ENCODE data around the gene MPP2. TPM values are rescaled to one million over a fixed set of nuclear protein-coding genes. Genes with fewer than 3 reads are reported as not detected.

Gene MPP2
- total and polyA plus RNA-seq, 2 experiments from 2014 or later, result 4.1 to 5.1 TPM

DNA sequence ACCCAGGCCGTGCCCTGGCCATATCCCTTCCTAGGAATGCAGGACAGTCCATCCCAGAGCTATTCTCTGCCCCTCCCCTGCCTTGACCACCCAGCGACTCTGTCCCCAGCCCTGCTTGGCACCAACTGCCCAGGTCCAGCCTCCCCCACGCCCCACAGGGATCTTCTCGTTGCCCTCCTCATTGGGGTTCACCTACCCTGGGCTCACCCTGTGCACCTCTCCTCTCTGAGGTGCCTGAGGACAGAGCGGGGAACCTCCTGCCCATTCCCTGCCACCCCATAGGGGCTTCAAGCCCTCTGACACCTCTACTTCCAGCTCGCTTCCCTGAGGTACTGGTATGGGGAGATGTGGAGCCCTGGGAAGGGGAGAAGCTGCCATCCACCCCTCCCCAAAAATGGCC is 6.2 kb upstream of the MPP2 start:
- no peaks in the 10 kb centered on the region for H4K20me1 ChIP-seq (ENCODE audit: insufficient read depth)
- no peaks in the 10 kb centered on the region for H3K4me1 ChIP-seq (ENCODE audit: insufficient read depth)
- no peak for DNase-seq
- H3K9me3 ChIP-seq (ENCODE audit: low read depth), result no peaks in the 10 kb centered on the region
- H3K9ac ChIP-seq, result no peak overlapping the region
- no peak overlapping the region for H3K27ac ChIP-seq
- 69 to 80% methylated on average over 5 to 6 of the region's 6 CpGs for WGBS, 2 experiments (ENCODE audit: low coverage in 1 of 2, low lambda C conversion rate in 2 of 2, missing lambda C conversion rate in 2 of 2)
- no peaks in the 10 kb centered on the region for H3K27me3 ChIP-seq (replicated peaks; ENCODE audit: insufficient read depth)
- H3K9me2 ChIP-seq (ENCODE audit: insufficient read depth), result no peaks in the 10 kb centered on the region
- TF ChIP-seq EZH2phosphoT487 (IDR thresholded peaks at IDR 0.05; ENCODE audit: insufficient read depth, low read depth), result no peak
- no peak for TF ChIP-seq EZH2 (IDR thresholded peaks at IDR 0.05; ENCODE audit: insufficient read depth, poor library complexity, severe bottlenecking)
- H3K4me2 ChIP-seq (ENCODE audit: unreplicated experiment), result no peak overlapping the region
- H3K79me2 ChIP-seq (ENCODE audit: insufficient read depth), result no peaks in the 10 kb centered on the region
- in situ Hi-C loops (cut with MboI), result no loop called here
- peaks cover 3% of the 10 kb centered on the region; the same call in 1 of the 2 replicates for H3F3A ChIP-seq (ENCODE audit: insufficient read depth)
- no peaks in the 10 kb centered on the region for H3K36me3 ChIP-seq (ENCODE audit: low read depth)
- no peak overlapping the region for H3K4me3 ChIP-seq
- no peak overlapping the region for H2AFZ ChIP-seq

DNA sequence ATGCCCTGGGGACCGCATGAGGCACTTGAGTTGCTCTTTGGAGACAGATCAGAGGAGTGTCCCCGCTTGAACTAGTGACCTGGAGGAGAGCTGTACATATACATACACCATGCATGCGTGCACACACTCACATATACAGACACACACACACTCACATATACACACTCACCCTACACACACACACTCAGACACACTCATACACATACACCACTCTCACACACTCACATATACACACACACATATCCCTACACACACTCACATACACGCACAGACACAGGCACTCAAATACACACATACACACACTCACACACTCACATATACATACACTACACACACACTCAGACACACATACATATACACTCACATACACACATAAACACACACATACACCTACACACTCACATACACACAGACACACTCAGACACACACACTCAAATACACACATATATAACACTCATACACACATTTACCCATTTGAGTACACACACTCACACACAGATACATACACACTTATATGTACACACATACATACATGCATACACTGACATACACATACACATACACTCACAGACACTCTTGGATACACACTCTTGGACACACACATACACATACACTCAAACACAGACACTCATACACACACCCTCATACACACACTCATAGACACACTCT is 5.4 kb upstream of the MPP2 start:
- Histone ChIP-seq H3K9me3 (ENCODE audit: low read depth) (no peaks in the 10 kb centered on the region), H4K20me1 (ENCODE audit: insufficient read depth) (no peaks in the 10 kb centered on the region), H3K79me2 (ENCODE audit: insufficient read depth) (no peaks in the 10 kb centered on the region), H3K9ac (no peak overlapping the region), H3F3A (ENCODE audit: insufficient read depth) (peaks cover 7% of the 10 kb centered on the region; the same call in 1 of the 2 replicates), H3K27ac (no peak overlapping the region), H3K36me3 (ENCODE audit: low read depth) (no peaks in the 10 kb centered on the region), H3K4me1 (ENCODE audit: insufficient read depth) (peaks cover 1% of the 10 kb centered on the region; the same call in 1 of the 2 replicates), H3K27me3 (replicated peaks; ENCODE audit: insufficient read depth) (no peaks in the 10 kb centered on the region), H3K4me2 (ENCODE audit: unreplicated experiment) (no peak overlapping the region), H3K4me3 (no peak overlapping the region), H3K9me2 (ENCODE audit: insufficient read depth) (no peaks in the 10 kb centered on the region), H2AFZ (no peak overlapping the region)
- no peak for DNase-seq
- in situ Hi-C loops (cut with MboI), result no loop called here
- 44 to 48% methylated on average over 4 of the region's 4 CpGs for WGBS, 2 experiments (ENCODE audit: low coverage in 1 of 2, low lambda C conversion rate in 2 of 2, missing lambda C conversion rate in 2 of 2)
- no peak for TF ChIP-seq EZH2phosphoT487 (IDR thresholded peaks at IDR 0.05; ENCODE audit: insufficient read depth, low read depth)
- no peak for TF ChIP-seq EZH2 (IDR thresholded peaks at IDR 0.05; ENCODE audit: insufficient read depth, poor library complexity, severe bottlenecking)

DNA sequence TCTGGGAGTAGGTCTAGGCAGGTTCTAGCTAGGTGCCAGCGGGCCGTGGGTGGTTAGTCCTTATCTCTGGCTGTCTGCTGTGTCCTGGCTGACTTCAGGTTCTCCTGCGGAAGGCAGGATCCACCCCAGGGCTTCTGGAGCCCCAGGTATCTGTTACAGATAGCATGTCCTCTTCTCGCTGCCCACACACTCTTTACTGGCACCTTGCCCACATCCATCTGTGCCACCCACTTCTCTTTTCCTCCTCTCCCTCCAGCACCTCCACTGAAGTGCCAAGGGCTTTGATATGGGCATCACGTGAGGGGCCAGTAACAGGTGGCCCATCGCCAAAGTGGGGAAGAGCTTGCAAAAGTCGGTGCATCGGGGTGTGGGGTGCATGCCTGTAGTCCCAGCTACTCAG is 4.6 kb upstream of the MPP2 start:
- H3K36me3 ChIP-seq (ENCODE audit: low read depth), result no peaks in the 10 kb centered on the region
- H3K4me2 ChIP-seq (ENCODE audit: unreplicated experiment), result no peak overlapping the region
- H3K9me3 ChIP-seq (ENCODE audit: low read depth), result no peaks in the 10 kb centered on the region
- no peak overlapping the region for H3K4me3 ChIP-seq
- H3K79me2 ChIP-seq (ENCODE audit: insufficient read depth), result no peaks in the 10 kb centered on the region
- no peak overlapping the region for H2AFZ ChIP-seq
- peaks cover 7% of the 10 kb centered on the region; the same call in 1 of the 2 replicates for H3F3A ChIP-seq (ENCODE audit: insufficient read depth)
- DNase-seq, result no peak
- 63 to 68% methylated on average over 8 of the region's 8 CpGs for WGBS, 2 experiments (ENCODE audit: low coverage in 1 of 2, low lambda C conversion rate in 2 of 2, missing lambda C conversion rate in 2 of 2)
- no peak overlapping the region for H3K27ac ChIP-seq
- no peak overlapping the region for H3K9ac ChIP-seq
- no peaks in the 10 kb centered on the region for H3K9me2 ChIP-seq (ENCODE audit: insufficient read depth)
- H4K20me1 ChIP-seq (ENCODE audit: insufficient read depth), result no peaks in the 10 kb centered on the region
- in situ Hi-C loops (cut with MboI), result no loop called here
- TF ChIP-seq EZH2phosphoT487 (IDR thresholded peaks at IDR 0.05; ENCODE audit: insufficient read depth, low read depth) (no peak), EZH2 (IDR thresholded peaks at IDR 0.05; ENCODE audit: insufficient read depth, poor library complexity, severe bottlenecking) (no peak)
- H3K4me1 ChIP-seq (ENCODE audit: insufficient read depth), result peaks cover 3% of the 10 kb centered on the region; the same call in 1 of the 2 replicates
- no peaks in the 10 kb centered on the region for H3K27me3 ChIP-seq (replicated peaks; ENCODE audit: insufficient read depth)

GRCh38 chr17:43909537-43910231 is 2.3 kb upstream of the MPP2 start:
- Histone ChIP-seq H3K9me3 (ENCODE audit: low read depth) (no peaks in the 10 kb centered on the region), H3K9me2 (ENCODE audit: insufficient read depth) (no peaks in the 10 kb centered on the region), H3K4me1 (ENCODE audit: insufficient read depth) (peaks cover 8% of the 10 kb centered on the region), H3K4me2 (ENCODE audit: unreplicated experiment) (no peak overlapping the region), H3K9ac (no peak overlapping the region), H3K27me3 (replicated peaks; ENCODE audit: insufficient read depth) (no peaks in the 10 kb centered on the region), H3K27ac (no peak overlapping the region), H3K79me2 (ENCODE audit: insufficient read depth) (no peaks in the 10 kb centered on the region), H3K36me3 (ENCODE audit: low read depth) (no peaks in the 10 kb centered on the region), H3K4me3 (no peak overlapping the region), H3F3A (ENCODE audit: insufficient read depth) (peaks cover 7% of the 10 kb centered on the region; the same call in 1 of the 2 replicates), H2AFZ (no peak overlapping the region), H4K20me1 (ENCODE audit: insufficient read depth) (no peaks in the 10 kb centered on the region)
- DNase-seq, result no peak
- TF ChIP-seq EZH2 (IDR thresholded peaks at IDR 0.05; ENCODE audit: insufficient read depth, poor library complexity, severe bottlenecking) (no peak), EZH2phosphoT487 (IDR thresholded peaks at IDR 0.05; ENCODE audit: insufficient read depth, low read depth) (no peak)
- WGBS, 2 experiments (ENCODE audit: low coverage in 1 of 2, low lambda C conversion rate in 2 of 2, missing lambda C conversion rate in 2 of 2), result 54 to 60% methylated on average over 7 of the region's 7 CpGs
- in situ Hi-C loops (cut with MboI), result no loop called here

Measured in GM23248 (cell line).